Stimulated activated naive CD8-positive, alpha-beta T cell treated with anti-CD3 and anti-CD28 coated beads, Interleukin-15, Interleukin-2, amounts not matched to agents 100 ng/mL and 50 ng/mL, for 24 hours (primary cell): ENCODE measurements around the gene COLQ.
"Not testable (repeated sequence)": the region's sequence is repeated elsewhere in the genome, so short reads cannot be mapped to it uniquely, and the experiment has no call there.

Experiments
- H3K27ac Mint-ChIP-seq: one replicate; pipeline ENCODE4 v1.8.0; 2021; ENCODE audit warnings: mild to moderate bottlenecking, mixed read lengths
- H3K27me3 Mint-ChIP-seq: one replicate; pipeline ENCODE4 v1.8.0; 2021; ENCODE audit warnings: mixed read lengths
- H3K36me3 Mint-ChIP-seq: one replicate; pipeline ENCODE4 v1.8.0; 2021; ENCODE audit warnings: low read depth, mixed read lengths
- H3K4me1 Mint-ChIP-seq: one replicate; pipeline ENCODE4 v1.8.0; 2021; ENCODE audit warnings: low read depth, mixed read lengths
- H3K4me3 Mint-ChIP-seq: one replicate; pipeline ENCODE4 v1.8.0; 2021; ENCODE audit warnings: mild to moderate bottlenecking, mixed read lengths
- H3K9me3 Mint-ChIP-seq: one replicate; pipeline ENCODE4 v1.8.0; 2021; ENCODE audit warnings: mixed read lengths

COLQ gene

GRCh38 chr3:15488002-15488401 is 33.5 kb downstream of the COLQ start:
- H3K27me3 Mint-ChIP-seq = no peaks in the 10 kb centered on the region
- H3K4me3 Mint-ChIP-seq = no peak overlapping the region
- peaks cover 4% of the 10 kb centered on the region for H3K9me3 Mint-ChIP-seq

GRCh38 chr3:15486979-15487378 is 34.5 kb downstream of the COLQ start:
- Mint-ChIP-seq H3K4me3 (no peak overlapping the region), H3K9me3 (peaks cover 4% of the 10 kb centered on the region), H3K4me1 (peaks cover 5% of the 10 kb centered on the region), H3K27ac (no peak overlapping the region), H3K36me3 (peaks cover 5% of the 10 kb centered on the region), H3K27me3 (no peaks in the 10 kb centered on the region)

More at GRCh38 chr3:15488002-15488401, 33.5 kb downstream of the COLQ start:
- no peak overlapping the region for H3K27ac Mint-ChIP-seq
- H3K4me1 Mint-ChIP-seq = peaks cover 5% of the 10 kb centered on the region
- H3K36me3 Mint-ChIP-seq = peaks cover 5% of the 10 kb centered on the region

GRCh38 chr3:15486020-15486419 is 35.5 kb downstream of the COLQ start:
- H3K36me3 Mint-ChIP-seq = peaks cover 5% of the 10 kb centered on the region
- H3K4me3 Mint-ChIP-seq = no peak overlapping the region
- no peaks in the 10 kb centered on the region for H3K27me3 Mint-ChIP-seq
- peaks cover 5% of the 10 kb centered on the region for H3K4me1 Mint-ChIP-seq
- peaks cover 4% of the 10 kb centered on the region for H3K9me3 Mint-ChIP-seq
- H3K27ac Mint-ChIP-seq = no peak overlapping the region

- H3K36me3 Mint-ChIP-seq, H3K27me3 Mint-ChIP-seq, H3K27ac Mint-ChIP-seq, H3K9me3 Mint-ChIP-seq, H3K4me1 Mint-ChIP-seq, H3K4me3 Mint-ChIP-seq: not testable (repeated sequence)
Observed at GRCh38 chr3:15484551-15484950, 37.0 kb downstream of the COLQ start.

GRCh38 chr3:15479400-15480224 is 41.9 kb downstream of the COLQ start:
- H3K4me1 Mint-ChIP-seq = no peaks in the 10 kb centered on the region
- no peak overlapping the region for H3K27ac Mint-ChIP-seq
- no peaks in the 10 kb centered on the region for H3K36me3 Mint-ChIP-seq
- H3K9me3 Mint-ChIP-seq = peaks cover 3% of the 10 kb centered on the region
- H3K4me3 Mint-ChIP-seq = no peak overlapping the region
- H3K27me3 Mint-ChIP-seq = no peaks in the 10 kb centered on the region

- Mint-ChIP-seq H3K4me3 (no peak overlapping the region), H3K27ac (no peak overlapping the region), H3K36me3 (no peaks in the 10 kb centered on the region), H3K27me3 (no peaks in the 10 kb centered on the region), H3K4me1 (no peaks in the 10 kb centered on the region), H3K9me3 (no peaks in the 10 kb centered on the region)
Observed at GRCh38 chr3:15478640-15478979, 42.9 kb downstream of the COLQ start.

GRCh38 chr3:15477951-15478639 is 43.4 kb downstream of the COLQ start:
- Mint-ChIP-seq H3K27me3 (no peaks in the 10 kb centered on the region), H3K4me3 (no peak overlapping the region), H3K9me3 (no peaks in the 10 kb centered on the region), H3K36me3 (no peaks in the 10 kb centered on the region), H3K4me1 (no peaks in the 10 kb centered on the region), H3K27ac (no peak overlapping the region)

GRCh38 chr3:15476378-15476777 is 45.1 kb downstream of the COLQ start:
- Mint-ChIP-seq H3K36me3 (no peaks in the 10 kb centered on the region), H3K4me1 (no peaks in the 10 kb centered on the region), H3K9me3 (no peaks in the 10 kb centered on the region), H3K4me3 (no peak overlapping the region), H3K27ac (no peak overlapping the region), H3K27me3 (no peaks in the 10 kb centered on the region)

GRCh38 chr3:15475161-15475560 is 46.3 kb downstream of the COLQ start:
- H3K36me3 Mint-ChIP-seq = no peaks in the 10 kb centered on the region
- H3K27me3 Mint-ChIP-seq = no peaks in the 10 kb centered on the region
- no peaks in the 10 kb centered on the region for H3K9me3 Mint-ChIP-seq
- no peaks in the 10 kb centered on the region for H3K4me1 Mint-ChIP-seq
- H3K4me3 Mint-ChIP-seq = no peak overlapping the region
- H3K27ac Mint-ChIP-seq = no peak overlapping the region

- no peaks in the 10 kb centered on the region for H3K27me3 Mint-ChIP-seq
- no peaks in the 10 kb centered on the region for H3K36me3 Mint-ChIP-seq
- H3K4me3 Mint-ChIP-seq = no peak overlapping the region
- H3K27ac Mint-ChIP-seq = no peak overlapping the region
- H3K9me3 Mint-ChIP-seq = no peaks in the 10 kb centered on the region
- H3K4me1 Mint-ChIP-seq = peaks cover 3% of the 10 kb centered on the region
Observed at GRCh38 chr3:15471861-15472260, 49.6 kb downstream of the COLQ start.

- Mint-ChIP-seq H3K4me3 (no peak overlapping the region), H3K9me3 (no peaks in the 10 kb centered on the region), H3K4me1 (peaks cover 3% of the 10 kb centered on the region), H3K27me3 (no peaks in the 10 kb centered on the region), H3K36me3 (no peaks in the 10 kb centered on the region), H3K27ac (no peak overlapping the region)
Observed at GRCh38 chr3:15470849-15471248, 50.7 kb downstream of the COLQ start.

GRCh38 chr3:15470261-15470660 is 51.2 kb downstream of the COLQ start:
- H3K9me3 Mint-ChIP-seq = no peaks in the 10 kb centered on the region
- no peaks in the 10 kb centered on the region for H3K36me3 Mint-ChIP-seq
- no peak overlapping the region for H3K27ac Mint-ChIP-seq
- H3K27me3 Mint-ChIP-seq = no peaks in the 10 kb centered on the region
- H3K4me1 Mint-ChIP-seq = peaks cover 3% of the 10 kb centered on the region
- H3K4me3 Mint-ChIP-seq = no peak overlapping the region

- Mint-ChIP-seq H3K9me3 (no peaks in the 10 kb centered on the region), H3K36me3 (no peaks in the 10 kb centered on the region), H3K4me1 (peaks cover 7% of the 10 kb centered on the region), H3K4me3 (no peak overlapping the region), H3K27me3 (no peaks in the 10 kb centered on the region), H3K27ac (no peak overlapping the region)
Observed at GRCh38 chr3:15467227-15468181, 54.0 kb downstream of the COLQ start.

- no peaks in the 10 kb centered on the region for H3K27me3 Mint-ChIP-seq
- H3K4me3 Mint-ChIP-seq = no peak overlapping the region
- peaks cover 19% of the 10 kb centered on the region for H3K4me1 Mint-ChIP-seq
- H3K27ac Mint-ChIP-seq = no peak overlapping the region
- H3K36me3 Mint-ChIP-seq = no peaks in the 10 kb centered on the region
- no peaks in the 10 kb centered on the region for H3K9me3 Mint-ChIP-seq
Observed at GRCh38 chr3:15465876-15466585, 55.5 kb downstream of the COLQ start.
